ENCODE measurements around the gene DYNLT3.

DNA sequence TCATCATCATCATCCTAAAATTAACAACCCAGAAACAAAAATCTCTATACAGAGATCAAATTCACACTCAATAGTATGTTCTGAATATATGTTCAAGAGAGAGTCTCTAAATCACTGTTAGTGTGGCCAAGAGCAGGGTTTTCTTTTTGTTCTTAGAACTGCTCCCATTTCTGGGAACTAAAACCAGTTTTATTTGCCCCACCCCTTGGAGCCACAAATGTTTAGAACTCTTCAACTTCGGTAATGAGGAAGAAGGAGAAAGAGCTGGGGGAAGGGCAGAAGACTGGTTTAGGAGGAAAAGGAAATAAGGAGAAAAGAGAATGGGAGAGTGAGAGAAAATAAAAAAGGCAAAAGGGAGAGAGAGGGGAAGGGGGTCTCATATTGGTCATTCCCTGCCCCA lies 35.3 kb downstream of the DYNLT3 start:
- TF ChIP-seq CTCF (IDR thresholded peaks at IDR 0.05), result no peak
- no peak for TF ChIP-seq POLR2AphosphoS5 (IDR thresholded peaks at IDR 0.05)
- TF ChIP-seq POLR2A (IDR thresholded peaks at IDR 0.05), result no peak
